Ecto neural progenitor cell (in vitro differentiated cells): ENCODE measurements around the gene JPT2.

Experiments
- DNase-seq: peaks from one replicate; pipeline ENCODE4 v3.0.0-alpha.2; 2018; ENCODE audit warnings: low spot score

The JPT2 gene

GRCh38 chr16:1653023-1653422, 25.1 kb upstream of the JPT2 start:
- DNase-seq = no peak

- no peak for DNase-seq
Observed at GRCh38 chr16:1654505-1655268, 23.4 kb upstream of the JPT2 start.

GRCh38 chr16:1655269-1655807, 22.7 kb upstream of the JPT2 start:
- DNase-seq = no peak

- no peak for DNase-seq
Observed at GRCh38 chr16:1655909-1656807, 21.9 kb upstream of the JPT2 start.

GRCh38 chr16:1656808-1657617, 21.1 kb upstream of the JPT2 start:
- no peak for DNase-seq

- no peak for DNase-seq
Observed at GRCh38 chr16:1657841-1658240, 20.2 kb upstream of the JPT2 start.

GRCh38 chr16:1659031-1659430, 19.0 kb upstream of the JPT2 start:
- DNase-seq = no peak

- no peak for DNase-seq
Observed at GRCh38 chr16:1661826-1662225, 16.3 kb upstream of the JPT2 start.

- DNase-seq = no peak
Observed at GRCh38 chr16:1662543-1662942, 15.5 kb upstream of the JPT2 start.

- no peak for DNase-seq
Observed at GRCh38 chr16:1665829-1666228, 12.2 kb upstream of the JPT2 start.

GRCh38 chr16:1666316-1666715, 11.8 kb upstream of the JPT2 start:
- DNase-seq = no peak

GRCh38 chr16:1667271-1667670, 10.8 kb upstream of the JPT2 start:
- DNase-seq = no peak

GRCh38 chr16:1667916-1668315, 10.2 kb upstream of the JPT2 start:
- DNase-seq = no peak

GRCh38 chr16:1668612-1669319, 9.3 kb upstream of the JPT2 start:
- no peak for DNase-seq

GRCh38 chr16:1669698-1670097, 8.4 kb upstream of the JPT2 start:
- DNase-seq = no peak

- DNase-seq = no peak
Observed at GRCh38 chr16:1670371-1670770, 7.7 kb upstream of the JPT2 start.

GRCh38 chr16:1670866-1671265, 7.2 kb upstream of the JPT2 start:
- DNase-seq = no peak

- peak; percentile 37 for DNase-seq
Observed at GRCh38 chr16:1673424-1674151, 4.5 kb upstream of the JPT2 start.

GRCh38 chr16:1674306-1674705, 3.8 kb upstream of the JPT2 start:
- no peak for DNase-seq

GRCh38 chr16:1674751-1675664, 3.1 kb upstream of the JPT2 start:
- DNase-seq = no peak
